GM18526 (cell line): ENCODE measurements around the gene SELL.

ENCODE experiments used
- POLR2A ChIP-seq: IDR thresholded peaks from 3 replicates; pipeline ENCODE4 v1.6.1; 2011; ENCODE audit not compliant: insufficient read length; ENCODE audit errors: extremely low read depth

SELL gene

DNA sequence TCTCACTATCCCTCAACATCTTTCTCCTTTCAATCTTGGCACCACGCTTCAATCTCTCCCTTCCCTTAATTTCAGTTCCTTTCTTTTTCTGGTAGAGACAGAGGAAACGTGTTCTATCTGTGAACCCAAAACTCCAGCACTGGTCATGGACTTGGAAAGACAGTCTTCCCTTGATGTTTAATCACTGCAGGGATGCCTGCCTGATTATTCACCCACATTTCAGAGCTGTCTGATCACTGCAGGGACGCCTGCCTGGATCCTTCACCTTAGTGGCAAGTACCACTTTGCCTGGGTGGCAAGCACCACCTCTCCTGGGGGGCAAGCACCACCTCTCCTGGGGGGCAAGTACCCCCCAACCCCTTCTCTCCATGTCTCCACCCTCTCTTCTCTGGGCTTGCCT lies 27.8 kb downstream of the SELL start:
- no peak for TF ChIP-seq POLR2A

DNA sequence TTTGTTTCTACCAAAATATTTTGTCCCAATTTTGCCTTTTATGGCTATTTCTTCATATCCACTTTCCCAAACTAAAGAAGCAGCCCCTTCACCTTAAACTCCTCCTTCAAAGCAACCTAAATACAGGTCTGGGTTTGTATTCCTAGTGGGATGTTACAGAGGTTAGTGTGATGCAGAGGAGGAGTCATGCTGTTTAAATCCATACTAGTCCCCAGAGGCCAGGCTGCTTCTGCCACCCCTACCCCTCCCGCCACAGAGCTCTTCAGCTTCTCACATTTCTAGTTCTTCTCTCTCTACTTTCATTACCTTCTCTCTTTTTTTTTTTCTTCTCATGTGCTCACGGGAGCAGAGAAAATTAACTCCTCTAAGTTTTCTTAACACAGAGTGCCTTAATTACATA lies 29.3 kb downstream of the SELL start:
- TF ChIP-seq POLR2A, result no peak

DNA sequence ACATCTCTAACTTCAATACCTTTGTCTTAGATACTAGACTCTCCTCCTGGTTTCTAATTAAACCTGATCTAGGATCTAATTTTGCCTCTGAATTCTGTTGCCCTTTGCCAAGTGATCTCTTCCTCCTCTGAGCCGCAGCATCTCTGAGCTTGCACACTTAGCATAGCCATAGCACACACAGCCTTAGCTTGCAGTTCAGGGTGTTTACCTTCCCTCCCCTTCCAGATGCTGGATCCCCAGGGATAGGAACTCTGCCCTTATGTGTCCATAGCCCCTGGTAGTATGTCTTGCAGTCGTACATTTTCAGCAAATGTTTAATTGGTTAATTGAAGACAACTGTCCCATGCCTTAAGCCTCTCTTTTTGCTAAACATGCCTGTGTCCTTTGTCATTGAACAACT lies 30.3 kb downstream of the SELL start:
- TF ChIP-seq POLR2A, result no peak

- no peak for TF ChIP-seq POLR2A
These were observed 30.9 kb downstream of the SELL start for GRCh38 chr1:169680377-169681019.

DNA sequence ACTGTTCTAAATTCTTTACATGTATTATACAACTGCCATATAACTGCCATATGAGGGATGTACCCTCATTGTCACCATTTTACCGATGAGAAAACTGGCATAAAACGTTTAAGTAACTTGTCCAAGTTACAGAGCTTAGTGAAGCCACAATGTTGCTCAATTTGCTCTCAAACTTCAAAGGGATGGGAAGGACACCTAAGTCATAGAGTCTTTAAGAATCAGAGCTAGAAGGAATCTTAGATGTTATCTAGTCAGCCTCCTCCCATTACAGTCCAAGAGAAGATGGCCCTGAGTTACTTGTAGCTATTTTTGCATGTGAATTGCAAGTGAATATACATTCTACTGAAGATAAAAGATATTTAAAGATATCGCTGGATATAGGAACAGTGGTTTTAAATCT lies 31.7 kb downstream of the SELL start:
- TF ChIP-seq POLR2A, result no peak

GRCh38 chr1:169676001-169676400 lies 35.4 kb downstream of the SELL start:
- TF ChIP-seq POLR2A, result no peak

GRCh38 chr1:169670836-169671235 lies 40.6 kb downstream of the SELL start:
- TF ChIP-seq POLR2A, result no peak

DNA sequence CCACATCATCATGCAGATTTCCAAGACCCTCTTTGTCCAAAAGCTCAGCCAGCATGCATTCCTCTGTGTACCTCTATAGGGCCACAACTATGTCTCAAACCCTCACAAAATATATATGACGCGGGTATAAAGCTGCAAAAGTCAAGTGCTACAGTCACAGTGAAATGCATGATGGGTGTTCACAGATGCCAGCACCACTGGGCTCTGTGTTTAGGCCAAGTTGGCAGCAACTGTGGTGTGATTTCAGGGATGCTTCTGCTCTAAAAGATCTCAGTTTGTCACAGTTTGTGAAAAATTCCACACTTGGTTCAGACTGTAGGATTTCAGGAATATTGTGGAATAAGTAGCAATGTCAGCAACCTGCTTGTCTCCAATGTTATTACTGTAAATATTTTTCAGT lies 57.5 kb downstream of the SELL start:
- TF ChIP-seq POLR2A, result no peak

GRCh38 chr1:169651035-169651434 lies 60.4 kb downstream of the SELL start:
- TF ChIP-seq POLR2A, result no peak

DNA sequence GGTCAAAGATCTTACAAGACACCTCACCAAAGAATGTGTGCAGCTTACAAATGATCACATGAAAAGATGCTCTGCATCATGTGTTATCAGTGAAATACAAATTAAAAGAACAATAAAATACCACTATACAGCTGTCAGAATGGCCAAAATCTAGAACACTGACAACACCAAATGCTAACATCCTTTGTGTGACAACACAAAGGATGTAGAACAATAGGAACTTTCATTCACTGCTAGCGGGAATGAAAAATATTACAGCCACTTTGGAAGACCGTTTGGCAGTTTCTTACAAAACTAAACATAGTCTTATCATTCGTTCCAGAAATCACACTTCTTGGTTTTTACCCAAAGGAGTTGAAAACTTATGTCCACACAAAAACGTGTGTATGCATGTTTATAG lies 60.9 kb downstream of the SELL start:
- TF ChIP-seq POLR2A, result no peak

DNA sequence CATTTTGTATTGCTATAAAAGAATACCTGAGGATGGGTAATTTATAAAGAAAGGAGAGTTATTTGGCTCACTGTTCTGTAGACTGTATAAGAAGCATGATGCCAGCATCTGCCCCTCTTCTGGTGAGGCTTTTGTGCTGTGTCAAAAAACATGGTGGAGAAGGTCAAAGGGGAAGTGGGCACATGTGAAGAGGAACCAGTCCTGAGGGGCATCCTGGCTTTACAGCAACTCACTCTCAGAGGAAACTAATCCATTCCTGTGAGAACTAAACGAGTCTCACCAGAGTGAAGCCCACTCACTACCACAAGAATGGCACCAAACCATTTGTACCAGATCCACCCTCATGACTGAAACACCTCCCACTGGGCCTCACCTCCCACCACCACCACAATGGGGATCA lies 62.7 kb downstream of the SELL start:
- TF ChIP-seq POLR2A, result no peak

DNA sequence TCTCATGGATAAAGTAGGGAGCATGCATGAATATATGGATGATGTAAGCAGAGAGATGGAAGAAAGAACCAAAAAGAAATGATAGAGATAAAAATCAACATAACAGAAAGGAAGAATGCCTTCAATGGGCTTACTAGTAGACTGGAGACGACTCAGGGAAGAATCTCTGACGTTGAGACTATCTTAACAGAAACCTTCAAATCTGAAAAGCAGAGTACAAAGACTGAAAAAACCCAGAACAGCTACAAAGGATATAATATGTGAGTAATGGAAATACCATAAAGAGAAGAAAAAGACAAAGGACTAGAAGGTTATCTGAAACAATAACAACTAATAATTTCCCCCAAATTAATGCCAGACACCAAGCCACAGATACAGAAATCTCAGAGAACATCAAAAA lies 63.2 kb downstream of the SELL start:
- no peak for TF ChIP-seq POLR2A

- TF ChIP-seq POLR2A, result no peak
These were observed 63.9 kb downstream of the SELL start for GRCh38 chr1:169647512-169647911.

DNA sequence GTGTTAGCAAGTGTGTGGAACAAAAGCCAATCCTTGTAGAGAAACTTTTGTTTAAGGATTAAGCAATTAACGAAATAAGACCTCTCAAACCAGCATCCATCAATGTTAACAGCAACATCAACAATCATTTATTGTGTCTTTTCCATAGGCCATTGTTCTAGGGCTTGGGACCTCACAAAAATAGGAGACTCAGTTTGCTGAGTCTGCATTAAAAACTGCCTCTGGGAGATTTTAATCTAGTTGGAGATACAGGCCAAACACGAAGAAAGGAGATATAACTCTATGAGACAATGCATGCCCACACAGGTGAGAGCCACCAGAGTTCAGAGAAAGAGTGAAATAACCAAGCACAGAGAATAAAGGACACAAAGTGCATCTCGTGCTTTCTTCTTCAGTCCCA lies 67.1 kb downstream of the SELL start:
- no peak for TF ChIP-seq POLR2A
